ENCODE measurements around the gene ACOT7. TPM values are rescaled to one million over a fixed set of nuclear protein-coding genes. Genes with fewer than 3 reads are reported as not detected.
A peak's percentile ranks its signal among the peaks of the same experiment; 100 is the strongest.

Gene ACOT7
- total RNA-seq, 3 donors from 2014 or later = 9.4 to 12.8 (median 11.5) TPM

GRCh38 chr1:6392809-6393399 lies 663 bp downstream of the ACOT7 start:
- TF ChIP-seq POLR2A (IDR thresholded peaks at IDR 0.05) (no peak), CTCF (IDR thresholded peaks at IDR 0.05) (no peak)
- Histone ChIP-seq H3K27ac (peak overlapping the region; percentile 98), H3K9me3 (no peaks in the 10 kb centered on the region), H3K36me3 (no peaks in the 10 kb centered on the region), H3K4me3 (peak overlapping the region; percentile 47 to 81 (median 67)), H3K4me1 (peaks cover 4 to 9% of the 10 kb centered on the region in 2 donors), H3K27me3 (no peaks in the 10 kb centered on the region)
- no peak for DNase-seq (ENCODE audit: low spot score in 2 of 2)
- intact Hi-C loops (cut with DNase I; ENCODE audit: low total_unique reads) = no loop called here

GRCh38 chr1:6391951-6392808 lies 1.4 kb downstream of the ACOT7 start:
- peak overlapping the region; percentile 47 to 81 (median 67) for H3K4me3 ChIP-seq
- no peaks in the 10 kb centered on the region for H3K27me3 ChIP-seq
- H3K36me3 ChIP-seq = no peaks in the 10 kb centered on the region
- intact Hi-C loops (cut with DNase I; ENCODE audit: low total_unique reads) = no loop called here
- DNase-seq (ENCODE audit: low spot score in 2 of 2) = no peak
- no peak for TF ChIP-seq POLR2AphosphoS5 (IDR thresholded peaks at IDR 0.05)
- no peak for TF ChIP-seq CTCF (IDR thresholded peaks at IDR 0.05)
- no peak for TF ChIP-seq POLR2A (IDR thresholded peaks at IDR 0.05)
- peaks cover 4 to 9% of the 10 kb centered on the region in 2 donors for H3K4me1 ChIP-seq
- H3K27ac ChIP-seq = no peak overlapping the region
- no peaks in the 10 kb centered on the region for H3K9me3 ChIP-seq

- TF ChIP-seq CTCF (IDR thresholded peaks at IDR 0.05) (no peak), POLR2AphosphoS5 (IDR thresholded peaks at IDR 0.05) (no peak), POLR2A (IDR thresholded peaks at IDR 0.05) (no peak)
- no peak overlapping the region for H3K27ac ChIP-seq
- H3K4me1 ChIP-seq = peaks cover 4 to 9% of the 10 kb centered on the region in 2 donors
- no peaks in the 10 kb centered on the region for H3K36me3 ChIP-seq
- intact Hi-C loops (cut with DNase I; ENCODE audit: low total_unique reads) = no loop called here
- DNase-seq (ENCODE audit: low spot score in 2 of 2) = no peak
- H3K9me3 ChIP-seq = no peaks in the 10 kb centered on the region
- no peak overlapping the region for H3K4me3 ChIP-seq
- H3K27me3 ChIP-seq = no peaks in the 10 kb centered on the region
Measured at GRCh38 chr1:6389971-6390370, 3.6 kb downstream of the ACOT7 start.

- TF ChIP-seq CTCF (IDR thresholded peaks at IDR 0.05) (no peak), POLR2AphosphoS5 (IDR thresholded peaks at IDR 0.05) (no peak), POLR2A (IDR thresholded peaks at IDR 0.05) (no peak)
- Histone ChIP-seq H3K4me3 (no peak overlapping the region), H3K27me3 (no peaks in the 10 kb centered on the region), H3K36me3 (no peaks in the 10 kb centered on the region), H3K27ac (peak overlapping the region in 1 of 2 donors; percentile 70), H3K4me1 (no peaks in the 10 kb centered on the region), H3K9me3 (peaks cover 0 to 3% of the 10 kb centered on the region in 2 donors)
- intact Hi-C loops (cut with DNase I; ENCODE audit: low total_unique reads) = no loop called here
- DNase-seq (ENCODE audit: low spot score in 2 of 2) = no peak
Measured at GRCh38 chr1:6386371-6386949, 7.1 kb downstream of the ACOT7 start.

Data from breast epithelium (tissue), 4 donors.